CD4-positive, alpha-beta memory T cell (primary cell): ENCODE measurements around the gene NDUFS6. TPM values are rescaled to one million over a fixed set of nuclear protein-coding genes. Genes with fewer than 3 reads are reported as not detected.

Experiments used
- CTCF ChIA-PET: fragments of 350-600 bp; sonication (Branson Sonifier 250); formaldehyde crosslinking; loops from one replicate; lab custom pipeline; 2021; ENCODE audit warnings: inconsistent platforms; ENCODE audit not compliant: partially characterized antibody; lab: Charles Lee
- POLR2A ChIA-PET: fragments of 350-600 bp; sonication (Branson Sonifier 250); formaldehyde crosslinking; loops from one replicate; lab custom pipeline; 2021; ENCODE audit not compliant: partially characterized antibody; lab: Charles Lee
- DNase-seq, 5 donors: peaks; one replicate each; pipeline versions ENCODE4 v3.0.0 to v3.0.0-alpha.2; 2020 to 2022; ENCODE audit warnings: mixed read lengths in 1 of 5
- H3K27ac ChIP-seq: one replicate; pipeline ENCODE4 v1.7.0; 2013; ENCODE audit warnings: low read depth, low read length
- H3K27me3 ChIP-seq: 2 replicates; pipeline ENCODE4 v1.7.0; 2013; ENCODE audit warnings: mild to moderate bottlenecking, low read length, moderate library complexity; ENCODE audit not compliant: insufficient read depth
- H3K36me3 ChIP-seq: 2 replicates; pipeline ENCODE4 v1.7.0; 2013; ENCODE audit warnings: mild to moderate bottlenecking, low read length, moderate library complexity; ENCODE audit not compliant: insufficient read depth
- H3K4me1 ChIP-seq: 2 replicates; pipeline ENCODE4 v1.7.0; 2013; ENCODE audit warnings: mild to moderate bottlenecking, low read length, moderate library complexity; ENCODE audit not compliant: insufficient read depth
- H3K4me3 ChIP-seq, 2 donors: one replicate each; pipeline ENCODE4 v1.7.0; 2013; ENCODE audit warnings: low read length in 2 of 2, mild to moderate bottlenecking in 1 of 2
- H3K9me3 ChIP-seq, 2 donors: one replicate each; pipeline ENCODE4 v1.7.0; 2013; ENCODE audit warnings: low read length in 2 of 2, control low read depth in 1 of 2; ENCODE audit not compliant: control insufficient read depth in 1 of 2
- H3K27ac Mint-ChIP-seq, 7 donors: one replicate each; pipeline ENCODE4 v1.8.0; 2020 to 2021; ENCODE audit warnings: mixed read lengths in 7 of 7, mild to moderate bottlenecking in 6 of 7, inconsistent platforms in 3 of 7, moderate library complexity in 3 of 7
- H3K27me3 Mint-ChIP-seq, 2 donors: one replicate each; pipeline ENCODE4 v1.8.0; 2020 to 2021; ENCODE audit warnings: mixed read lengths in 2 of 2
- H3K36me3 Mint-ChIP-seq, 2 donors: one replicate each; pipeline ENCODE4 v1.8.0; 2020 to 2021; ENCODE audit warnings: mixed read lengths in 2 of 2, inconsistent platforms in 1 of 2, mild to moderate bottlenecking in 1 of 2
- H3K4me1 Mint-ChIP-seq, 4 donors: one replicate each; pipeline ENCODE4 v1.8.0; 2020 to 2021; ENCODE audit warnings: mixed read lengths in 4 of 4, mild to moderate bottlenecking in 1 of 4
- H3K4me3 Mint-ChIP-seq, 8 donors: one replicate each; pipeline ENCODE4 v1.8.0; 2020 to 2021; ENCODE audit warnings: mixed read lengths in 8 of 8, mild to moderate bottlenecking in 7 of 8, moderate library complexity in 6 of 8, inconsistent platforms in 3 of 8
- H3K9me3 Mint-ChIP-seq, 8 donors: one replicate each; pipeline ENCODE4 v1.8.0; 2020 to 2021; ENCODE audit warnings: mixed read lengths in 8 of 8, mild to moderate bottlenecking in 5 of 8, inconsistent platforms in 3 of 8, moderate library complexity in 1 of 8
- intact Hi-C: fragments of 100-400 bp; cut with micrococcal nuclease; formaldehyde crosslinking; loops from one replicate; pipeline ENCODE4 v1.15.1; 2023
- polyA plus RNA-seq, 2 donors: library from polyadenylated mRNA; unstranded; fragments of 300-500 nt; fragmentation: Illumina TruSeq; gene quantifications; one replicate each; pipeline ENCODE4 v1.2.3, GENCODE V29; 2021
- total RNA-seq, 2 experiments: library from RNA; stranded (reverse); gene quantifications; one replicate each; pipeline ENCODE4 v1.2.3, GENCODE V29; 2021

Gene NDUFS6
- total and polyA plus RNA-seq, 4 experiments from 2014 or later, result 14.4 to 79.0 (median 38.5) TPM

GRCh38 chr5:1847056-1847455 lies 45.8 kb downstream of the NDUFS6 start:
- H3K27ac Mint-ChIP-seq, result no peak overlapping the region
- no peak overlapping the region for H3K4me3 Mint-ChIP-seq
- intact Hi-C loops, result no loop called here
- Histone ChIP-seq H3K9me3 (no peaks in the 10 kb centered on the region), H3K27ac (no peak overlapping the region), H3K27me3 (no peaks in the 10 kb centered on the region), H3K4me1 (no peaks in the 10 kb centered on the region), H3K4me3 (no peak overlapping the region), H3K36me3 (no peaks in the 10 kb centered on the region)
- H3K4me1 Mint-ChIP-seq, result peaks cover 0 to 3% (median 0%) of the 10 kb centered on the region in 4 donors
- CTCF ChIA-PET, result no interaction called here
- POLR2A ChIA-PET, result no interaction called here
- H3K36me3 Mint-ChIP-seq, result no peaks in the 10 kb centered on the region
- no peaks in the 10 kb centered on the region for H3K9me3 Mint-ChIP-seq
- no peak for DNase-seq
- H3K27me3 Mint-ChIP-seq, result peaks cover 19 to 30% of the 10 kb centered on the region in 2 donors

- no peaks in the 10 kb centered on the region for H3K36me3 ChIP-seq
- CTCF ChIA-PET, result no interaction called here
- no peak overlapping the region for H3K27ac Mint-ChIP-seq
Measured at GRCh38 chr5:1847611-1848010, 46.4 kb downstream of the NDUFS6 start.

GRCh38 chr5:1850324-1851154 lies 49.3 kb downstream of the NDUFS6 start:
- peaks cover 13% of the 10 kb centered on the region for H3K27me3 ChIP-seq
- no peak for DNase-seq
- no peaks in the 10 kb centered on the region for H3K4me1 ChIP-seq
- Mint-ChIP-seq H3K27me3 (peaks cover 36 to 43% of the 10 kb centered on the region in 2 donors), H3K4me1 (peaks cover 0 to 3% (median 0%) of the 10 kb centered on the region in 4 donors), H3K4me3 (no peak overlapping the region), H3K9me3 (no peaks in the 10 kb centered on the region), H3K27ac (no peak overlapping the region), H3K36me3 (no peaks in the 10 kb centered on the region)
- CTCF ChIA-PET, result no interaction called here
- H3K9me3 ChIP-seq, result no peaks in the 10 kb centered on the region
- intact Hi-C loops, result no loop called here
- H3K4me3 ChIP-seq, result no peak overlapping the region
- H3K36me3 ChIP-seq, result no peaks in the 10 kb centered on the region
- no peak overlapping the region for H3K27ac ChIP-seq
- POLR2A ChIA-PET, result no interaction called here

More at GRCh38 chr5:1847611-1848010, 46.4 kb downstream of the NDUFS6 start:
- Mint-ChIP-seq H3K4me1 (peaks cover 0 to 3% (median 0%) of the 10 kb centered on the region in 4 donors), H3K27me3 (peaks cover 19 to 27% of the 10 kb centered on the region in 2 donors), H3K36me3 (no peaks in the 10 kb centered on the region), H3K4me3 (no peak overlapping the region), H3K9me3 (no peaks in the 10 kb centered on the region)
- no peaks in the 10 kb centered on the region for H3K27me3 ChIP-seq
- no peaks in the 10 kb centered on the region for H3K4me1 ChIP-seq
- H3K27ac ChIP-seq, result no peak overlapping the region
- H3K4me3 ChIP-seq, result no peak overlapping the region
- no peak for DNase-seq
- POLR2A ChIA-PET, result no interaction called here
- intact Hi-C loops, result no loop called here
- no peaks in the 10 kb centered on the region for H3K9me3 ChIP-seq

GRCh38 chr5:1851290-1851934 lies 50.2 kb downstream of the NDUFS6 start:
- Mint-ChIP-seq H3K36me3 (no peaks in the 10 kb centered on the region), H3K27me3 (peaks cover 42 to 45% of the 10 kb centered on the region in 2 donors), H3K4me1 (peaks cover 0 to 3% (median under 1%) of the 10 kb centered on the region in 4 donors), H3K9me3 (no peaks in the 10 kb centered on the region), H3K4me3 (no peak overlapping the region), H3K27ac (no peak overlapping the region)
- Histone ChIP-seq H3K9me3 (no peaks in the 10 kb centered on the region), H3K27ac (no peak overlapping the region), H3K4me3 (no peak overlapping the region), H3K4me1 (no peaks in the 10 kb centered on the region), H3K36me3 (no peaks in the 10 kb centered on the region), H3K27me3 (peaks cover 13% of the 10 kb centered on the region)
- intact Hi-C loops, result no loop called here
- DNase-seq, result no peak
- ChIA-PET CTCF (no interaction called here), POLR2A (no interaction called here)

- no peak for DNase-seq
- Histone ChIP-seq H3K4me1 (no peaks in the 10 kb centered on the region), H3K9me3 (no peaks in the 10 kb centered on the region), H3K36me3 (no peaks in the 10 kb centered on the region), H3K27ac (no peak overlapping the region), H3K27me3 (peaks cover 13% of the 10 kb centered on the region), H3K4me3 (no peak overlapping the region)
- POLR2A ChIA-PET, result no interaction called here
- H3K27me3 Mint-ChIP-seq, result peaks cover 40 to 42% of the 10 kb centered on the region in 2 donors
- CTCF ChIA-PET, result no interaction called here
- H3K9me3 Mint-ChIP-seq, result no peaks in the 10 kb centered on the region
- intact Hi-C loops, result no loop called here
- no peak overlapping the region for H3K4me3 Mint-ChIP-seq
- H3K36me3 Mint-ChIP-seq, result no peaks in the 10 kb centered on the region
- peaks cover 0 to 3% (median under 1%) of the 10 kb centered on the region in 4 donors for H3K4me1 Mint-ChIP-seq
- no peak overlapping the region for H3K27ac Mint-ChIP-seq
Measured at GRCh38 chr5:1852324-1852947, 51.2 kb downstream of the NDUFS6 start.

GRCh38 chr5:1853531-1853930 lies 52.3 kb downstream of the NDUFS6 start:
- no peak overlapping the region for H3K27ac Mint-ChIP-seq
- H3K4me3 ChIP-seq, result no peak overlapping the region
- H3K36me3 Mint-ChIP-seq, result no peaks in the 10 kb centered on the region
- no peak overlapping the region for H3K27ac ChIP-seq
- peaks cover 33 to 40% of the 10 kb centered on the region in 2 donors for H3K27me3 Mint-ChIP-seq
- POLR2A ChIA-PET, result no interaction called here
- intact Hi-C loops, result no loop called here
- H3K36me3 ChIP-seq, result no peaks in the 10 kb centered on the region
- no peaks in the 10 kb centered on the region for H3K4me1 ChIP-seq
- H3K9me3 ChIP-seq, result no peaks in the 10 kb centered on the region
- H3K27me3 ChIP-seq, result peaks cover 13% of the 10 kb centered on the region
- H3K4me1 Mint-ChIP-seq, result peaks cover 0 to 3% (median under 1%) of the 10 kb centered on the region in 4 donors
- no peaks in the 10 kb centered on the region for H3K9me3 Mint-ChIP-seq
- no peak for DNase-seq
- CTCF ChIA-PET, result no interaction called here
- H3K4me3 Mint-ChIP-seq, result no peak overlapping the region

- no peak for DNase-seq
- no peak overlapping the region for H3K4me3 ChIP-seq
- Mint-ChIP-seq H3K4me1 (peaks cover 0 to 3% (median under 1%) of the 10 kb centered on the region in 4 donors), H3K36me3 (no peaks in the 10 kb centered on the region), H3K4me3 (no peak overlapping the region), H3K27me3 (peaks cover 26 to 33% of the 10 kb centered on the region in 2 donors), H3K27ac (no peak overlapping the region), H3K9me3 (no peaks in the 10 kb centered on the region)
- H3K4me1 ChIP-seq, result no peaks in the 10 kb centered on the region
- H3K36me3 ChIP-seq, result no peaks in the 10 kb centered on the region
- no peak overlapping the region for H3K27ac ChIP-seq
- H3K9me3 ChIP-seq, result no peaks in the 10 kb centered on the region
- POLR2A ChIA-PET, result no interaction called here
- CTCF ChIA-PET, result no interaction called here
- intact Hi-C loops, result no loop called here
- peaks cover 13% of the 10 kb centered on the region for H3K27me3 ChIP-seq
Measured at GRCh38 chr5:1855075-1855474, 53.9 kb downstream of the NDUFS6 start.
